Brain pericyte (primary cell): ENCODE data around the gene DAB2IP.
"Not testable (repeated sequence)": the region's sequence is repeated elsewhere in the genome, so short reads cannot be mapped to it uniquely, and the experiment has no call there.

ENCODE experiments used
- DNase-seq: peaks from one replicate; pipeline ENCODE4 v3.0.0-alpha.2; 2012; ENCODE audit warnings: low read depth, low spot score

DAB2IP gene

GRCh38 chr9:121651295-121652020, at the start of gene DAB2IP:
Gene DAB2IP (plus strand): TSS chr9:121651634. CDS start chr9:121651776, 142 bp downstream.
- DNase-seq: no peak

- no peak for DNase-seq
Observed at GRCh38 chr9:121603028-121603427, 48.4 kb upstream of the DAB2IP start.

GRCh38 chr9:121604242-121604641, 47.2 kb upstream of the DAB2IP start:
- DNase-seq: no peak

GRCh38 chr9:121604654-121605053, 46.8 kb upstream of the DAB2IP start:
- DNase-seq: no peak

DNA sequence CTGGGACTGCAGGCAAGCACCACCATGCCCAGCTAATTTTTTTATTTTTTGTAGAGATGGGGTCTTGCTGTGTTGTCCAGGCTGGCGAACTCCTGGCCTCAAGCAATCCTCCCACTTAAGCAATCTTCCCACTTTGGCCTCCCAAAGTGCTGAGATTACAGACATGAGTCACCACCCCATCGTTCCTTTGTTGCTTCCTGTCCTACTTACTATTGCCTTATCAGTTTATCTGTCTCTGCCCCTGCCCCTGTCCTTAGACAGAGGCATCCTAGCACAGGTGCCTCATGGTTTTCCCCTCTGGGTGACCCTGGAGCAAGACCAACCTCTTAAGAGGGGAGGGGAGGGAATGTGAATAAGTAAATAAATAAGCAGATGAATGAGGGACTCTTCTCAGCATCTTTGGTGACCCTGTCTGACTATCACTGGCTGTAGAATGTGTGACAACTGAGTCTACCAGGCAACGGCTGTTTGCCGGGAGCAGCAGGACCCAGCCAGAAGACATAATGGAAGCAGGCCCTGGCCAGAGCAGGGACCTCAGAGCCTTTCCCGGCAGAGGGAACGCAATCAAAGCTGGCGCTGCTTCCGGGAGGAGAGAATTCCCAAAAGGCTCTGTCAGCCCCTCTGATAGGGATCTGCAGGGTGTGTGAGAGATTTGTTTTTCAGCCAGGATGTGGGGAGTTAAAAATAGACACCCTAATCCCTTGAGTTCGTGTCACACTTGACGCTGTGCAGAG, 43.8 kb upstream of the DAB2IP start:
- no peak for DNase-seq

DNA sequence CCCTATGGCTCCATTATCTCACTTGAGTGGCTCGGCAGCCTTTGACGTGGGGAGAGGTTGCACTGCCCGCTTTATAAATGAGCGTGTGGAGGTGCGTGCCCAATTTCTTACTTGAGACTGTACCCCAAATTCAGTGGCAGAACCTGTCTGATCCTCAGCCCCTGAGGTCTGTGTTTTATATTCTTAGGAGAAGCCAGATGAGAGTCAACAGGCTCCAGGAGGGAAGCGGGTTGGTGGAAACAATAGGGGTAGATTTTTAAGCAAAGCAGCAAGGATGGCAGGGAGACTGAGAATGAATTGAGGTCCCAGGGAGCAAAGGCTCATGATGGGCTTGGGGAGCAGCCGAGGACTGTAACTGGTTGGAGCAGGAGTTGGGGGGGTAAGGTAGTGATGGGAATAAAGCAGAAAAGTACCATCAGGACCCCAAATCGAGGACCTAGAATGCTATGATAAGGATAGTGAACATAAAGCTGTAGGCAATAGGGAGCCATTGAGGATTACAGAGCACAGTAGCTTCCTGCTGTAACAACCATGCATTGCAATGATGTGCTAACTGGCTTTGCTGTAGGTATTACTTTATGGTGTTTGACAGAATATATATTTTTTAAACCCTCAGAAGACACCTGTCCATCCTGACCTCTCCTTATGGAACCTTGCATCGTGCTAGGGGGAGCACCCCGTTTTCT, 43.1 kb upstream of the DAB2IP start:
- no peak for DNase-seq

DNA sequence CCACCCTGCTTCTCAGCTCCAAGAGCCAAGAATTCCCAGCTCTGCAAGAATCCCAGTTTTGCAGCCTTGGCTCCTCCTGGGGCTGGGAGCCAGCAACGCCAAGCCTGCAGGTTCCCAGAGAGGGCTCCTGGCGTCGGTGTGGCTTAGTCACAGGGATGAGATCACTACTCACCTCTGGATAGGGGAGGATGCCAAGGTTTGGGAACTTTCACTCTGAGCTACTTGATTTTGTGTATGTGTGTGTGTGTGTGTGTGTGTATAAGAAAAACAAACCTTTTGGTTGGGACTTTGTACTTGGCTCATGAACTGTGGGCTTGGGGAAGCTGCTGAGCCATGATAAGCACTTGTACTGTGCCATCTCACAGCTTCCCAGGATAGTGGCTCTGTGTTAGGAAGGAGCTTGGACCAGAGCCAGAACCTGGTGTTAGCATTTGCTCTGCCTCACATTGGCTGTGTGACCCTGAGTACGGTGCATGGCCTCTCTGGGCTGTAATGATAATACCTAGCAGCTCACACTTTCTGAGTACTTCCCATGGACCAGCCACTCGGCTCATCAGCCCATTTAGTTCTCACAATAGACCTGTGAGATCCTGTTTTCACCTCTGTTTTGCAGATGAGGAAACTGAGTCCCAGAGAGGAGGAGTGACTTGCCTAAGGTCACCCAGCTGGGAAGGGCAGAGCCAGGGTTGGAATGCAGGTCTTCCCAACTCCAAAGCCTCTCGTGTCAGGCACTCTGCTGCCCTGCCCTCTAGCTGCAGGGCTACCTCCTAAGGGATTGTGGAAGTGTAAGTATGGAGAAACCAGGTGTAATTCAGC, 41.4 kb upstream of the DAB2IP start:
- no peak for DNase-seq

GRCh38 chr9:121610638-121610953, 40.8 kb upstream of the DAB2IP start:
- no peak for DNase-seq

GRCh38 chr9:121612511-121612998, 38.9 kb upstream of the DAB2IP start:
- no peak for DNase-seq

- no peak for DNase-seq
Observed at GRCh38 chr9:121613009-121613752, 38.3 kb upstream of the DAB2IP start.

DNA sequence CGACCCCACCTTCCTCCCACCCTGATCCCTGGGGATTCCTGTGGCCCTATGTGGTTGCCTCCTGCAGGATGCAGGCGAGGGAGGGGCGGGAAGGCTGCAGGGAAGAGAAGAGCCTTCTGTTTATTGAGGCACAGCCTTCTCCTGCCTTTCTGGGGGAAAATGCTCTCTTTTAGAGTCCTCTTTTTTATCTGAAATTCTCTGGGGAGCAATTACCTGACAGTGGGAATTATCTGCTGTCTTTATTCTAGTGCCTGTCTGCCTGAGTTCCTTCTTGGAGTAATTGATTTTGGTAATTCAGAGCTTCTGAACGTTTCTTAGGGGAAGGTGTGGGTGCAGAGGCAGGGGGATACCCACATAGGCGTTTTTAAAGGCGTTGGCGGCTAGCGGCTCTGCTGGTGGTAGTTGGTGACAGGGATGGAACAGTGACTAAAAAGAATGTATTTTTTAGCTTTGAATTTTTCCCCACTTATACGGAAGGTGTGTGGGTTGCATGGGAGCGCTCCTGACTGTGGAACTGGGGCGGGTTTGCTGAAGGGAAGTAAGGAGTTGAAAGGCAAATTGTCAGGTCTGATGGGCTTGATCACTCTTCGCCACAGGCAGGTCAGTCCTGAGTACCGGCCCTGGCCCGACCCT, 35.2 kb upstream of the DAB2IP start:
- DNase-seq: no peak

GRCh38 chr9:121618504-121618903, 32.9 kb upstream of the DAB2IP start:
- DNase-seq: no peak

- not testable (repeated sequence) for DNase-seq
Observed at GRCh38 chr9:121618910-121619309, 32.5 kb upstream of the DAB2IP start.

DNA sequence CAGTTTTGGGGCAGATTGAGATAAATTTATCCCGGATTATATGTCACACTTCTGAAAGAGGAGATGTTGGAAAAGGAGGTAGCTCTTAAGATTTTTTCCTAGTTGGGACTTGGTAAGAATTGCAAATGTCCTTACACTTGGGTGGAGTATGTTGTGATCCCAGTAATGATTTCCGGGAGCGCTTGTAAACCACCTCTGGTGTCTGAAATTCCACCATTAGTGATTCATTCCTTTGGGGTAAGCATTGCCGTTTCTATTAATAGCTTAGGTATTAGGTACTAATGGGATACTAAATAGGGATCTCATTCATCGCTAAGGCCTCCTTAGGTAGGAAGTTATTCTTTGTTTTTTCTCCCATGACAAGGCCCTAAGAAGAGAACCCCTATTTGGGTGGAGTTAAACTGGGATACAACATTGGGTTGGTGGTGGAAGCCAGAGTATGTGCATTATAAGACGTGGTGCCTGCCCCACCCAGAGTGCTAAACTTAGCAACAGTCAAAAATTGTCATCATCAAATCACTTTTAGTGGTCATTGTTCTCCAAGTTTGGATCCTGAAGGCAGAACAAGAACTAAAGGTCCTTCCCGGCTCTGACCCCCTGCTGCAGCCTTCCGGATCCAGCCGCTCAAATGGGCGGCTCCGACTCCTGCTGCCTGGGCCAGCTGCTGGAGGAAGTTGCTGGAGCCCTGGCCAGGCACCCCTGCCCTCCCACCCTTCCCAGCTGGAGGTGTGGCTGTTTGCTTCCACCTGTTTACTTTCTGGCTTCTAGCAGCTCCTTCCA, 31.7 kb upstream of the DAB2IP start:
- DNase-seq: no peak

GRCh38 chr9:121620325-121620673, 31.1 kb upstream of the DAB2IP start:
- no peak for DNase-seq

- DNase-seq: no peak
Observed at GRCh38 chr9:121620777-121621449, 30.5 kb upstream of the DAB2IP start.

GRCh38 chr9:121622387-121623203, 28.8 kb upstream of the DAB2IP start:
- DNase-seq: no peak

- not testable (repeated sequence) for DNase-seq
Observed at GRCh38 chr9:121623430-121623829, 28.0 kb upstream of the DAB2IP start.
